NOMO-1 (cell line): ENCODE data around the gene SLC8B1.

Experiments
- DNase-seq, 2 experiments: peaks; one replicate each; lab custom pipeline; 2025; ENCODE audit not compliant: unreplicated experiment in 2 of 2; lab: John Stamatoyannopoulos, UW

SLC8B1 gene

GRCh38 chr12:113271853-113272561 is 62.9 kb downstream of the SLC8B1 start:
- peak; percentile 13 to 15 for DNase-seq

- DNase-seq, result no peak
These were observed 63.5 kb downstream of the SLC8B1 start for GRCh38 chr12:113271466-113271852.

- no peak for DNase-seq
These were observed 64.2 kb downstream of the SLC8B1 start for GRCh38 chr12:113270709-113271009.

- no peak for DNase-seq
These were observed 65.5 kb downstream of the SLC8B1 start for GRCh38 chr12:113269257-113269943.

GRCh38 chr12:113268621-113269020 is 66.3 kb downstream of the SLC8B1 start:
- no peak for DNase-seq

GRCh38 chr12:113268136-113268535 is 66.8 kb downstream of the SLC8B1 start:
- DNase-seq, result no peak

- no peak for DNase-seq
These were observed 67.3 kb downstream of the SLC8B1 start for GRCh38 chr12:113267621-113268020.

- no peak for DNase-seq
These were observed 68.6 kb downstream of the SLC8B1 start for GRCh38 chr12:113266106-113266895.

GRCh38 chr12:113263431-113263963 is 71.4 kb downstream of the SLC8B1 start:
- no peak for DNase-seq

GRCh38 chr12:113262710-113263109 is 72.2 kb downstream of the SLC8B1 start:
- DNase-seq, result no peak

- DNase-seq, result peak; percentile 56 to 84
These were observed 73.0 kb downstream of the SLC8B1 start for GRCh38 chr12:113261847-113262470.

- no peak for DNase-seq
These were observed 74.1 kb downstream of the SLC8B1 start for GRCh38 chr12:113260636-113261300.

- DNase-seq, result no peak
These were observed 74.8 kb downstream of the SLC8B1 start for GRCh38 chr12:113260127-113260526.

GRCh38 chr12:113257564-113257963 is 77.3 kb downstream of the SLC8B1 start:
- DNase-seq, result no peak

GRCh38 chr12:113254298-113254697 is 80.6 kb downstream of the SLC8B1 start:
- DNase-seq, result no peak

- DNase-seq, result no peak
These were observed 81.2 kb downstream of the SLC8B1 start for GRCh38 chr12:113253532-113254285.

- no peak for DNase-seq
These were observed 82.4 kb downstream of the SLC8B1 start for GRCh38 chr12:113252494-113252893.

- no peak for DNase-seq
These were observed 83.4 kb downstream of the SLC8B1 start for GRCh38 chr12:113251404-113252070.

GRCh38 chr12:113250045-113250444 is 84.9 kb downstream of the SLC8B1 start:
- no peak for DNase-seq
